HepG2 (cell line): Measurements from ENCODE around the gene SEMA3G. TPM values are rescaled to one million over a fixed set of nuclear protein-coding genes. Genes with fewer than 3 reads are reported as not detected.

Experiments used
- ATF7 ChIP-seq, 2 experiments: fragments of 450-650 bp in 1 of 2; sonication (generic) in 1 of 2; formaldehyde crosslinking in 1 of 2; IDR thresholded peaks; 2 replicates each; pipeline versions ENCODE4 v1.4.0 to v1.6.1; 2016 to 2020; ENCODE audit warnings: antibody characterized with exemption in 1 of 2, mild to moderate bottlenecking in 1 of 2, missing genetic modification reagents in 1 of 2
- BCL6 ChIP-seq: IDR thresholded peaks from 2 replicates; pipeline ENCODE4 v1.6.1; 2016; ENCODE audit warnings: missing genetic modification reagents, missing compliant biosample characterization
- CEBPZ ChIP-seq: IDR thresholded peaks from 2 replicates; pipeline ENCODE4 v1.6.1; 2012; ENCODE audit warnings: low read length, improper control_type of control experiment
- HOXA3 ChIP-seq: sonication (generic); formaldehyde crosslinking; IDR thresholded peaks from 2 replicates; pipeline ENCODE4 v1.5.0; 2020; ENCODE audit warnings: missing genetic modification reagents
- KDM5A ChIP-seq: fragments of 200-600 bp; sonication (generic); IDR thresholded peaks from 2 replicates; pipeline ENCODE4 v1.7.0; 2018; ENCODE audit warnings: antibody characterized with exemption, mild to moderate bottlenecking, low read length, borderline replicate concordance
- MBD4 ChIP-seq: IDR thresholded peaks from 2 replicates; pipeline ENCODE4 v1.6.1; 2012; ENCODE audit warnings: low read length, inconsistent platforms, borderline replicate concordance
- MTA1 ChIP-seq: sonication (generic); formaldehyde crosslinking; IDR thresholded peaks from 2 replicates; pipeline ENCODE4 v1.4.0; 2020; ENCODE audit warnings: missing genetic modification reagents, mild to moderate bottlenecking, borderline replicate concordance
- RXRA ChIP-seq: sonication (generic); formaldehyde crosslinking; IDR thresholded peaks from 2 replicates; pipeline ENCODE4 v1.5.1; 2020; ENCODE audit warnings: missing genetic modification reagents
- ZNF503 ChIP-seq: sonication (generic); formaldehyde crosslinking; IDR thresholded peaks from 2 replicates; pipeline ENCODE4 v1.4.0; 2020; ENCODE audit warnings: missing genetic modification reagents
- polyA plus RNA-seq, 8 experiments: library from polyadenylated mRNA; depleted of rRNA in 3 of 8; stranded (reverse) in 7 of 8; unstranded in 1 of 8; fragments of >200 nt; fragmentation: Illumina TruSeq in 4 of 8; extraction: Trizol in 4 of 8; gene quantifications; 2 replicates each; pipeline versions ENCODE4 v1.2.1 to v1.2.3, GENCODE V29; 2011 to 2016; ENCODE audit warnings: low read depth in 4 of 8, missing spikeins in 1 of 8, mixed read lengths in 1 of 8; ENCODE audit not compliant: insufficient read depth in 1 of 8
- total RNA-seq, 5 experiments: library from RNA; depleted of rRNA; stranded (reverse); fragments of >200 nt; fragmentation: Illumina TruSeq; extraction: Trizol; gene quantifications; 2 replicates each; pipeline ENCODE4 v1.2.3, GENCODE V29; 2016; ENCODE audit warnings: low read depth in 1 of 5
- TF ChIP-seq, protein P1 (sequence below): sonication (generic); formaldehyde crosslinking; IDR thresholded peaks from 2 replicates; pipeline ENCODE4 v1.5.1; 2020; ENCODE audit warnings: mild to moderate bottlenecking, missing genetic modification reagents, moderate library complexity
- TF ChIP-seq, protein P2 (sequence below): fragments of 450-650 bp; IDR thresholded peaks from 2 replicates; pipeline ENCODE4 v1.6.1; 2016
- TF ChIP-seq, protein P3 (sequence below): sonication (generic); formaldehyde crosslinking; IDR thresholded peaks from 2 replicates; pipeline ENCODE4 v1.4.0; 2020; ENCODE audit warnings: missing genetic modification reagents; ENCODE audit errors: not compliant biosample characterization
- TF ChIP-seq, protein P4 (sequence below): sonication (generic); formaldehyde crosslinking; IDR thresholded peaks from 2 replicates; pipeline ENCODE4 v1.4.0; 2020; ENCODE audit warnings: mild to moderate bottlenecking, missing genetic modification reagents

SEMA3G gene
- total and polyA plus RNA-seq, 2 of the 13 experiments (the other 11 are each of a cell fraction or from before 2014, with no cell fraction given), result 6.1 to 8.3 TPM

DNA sequence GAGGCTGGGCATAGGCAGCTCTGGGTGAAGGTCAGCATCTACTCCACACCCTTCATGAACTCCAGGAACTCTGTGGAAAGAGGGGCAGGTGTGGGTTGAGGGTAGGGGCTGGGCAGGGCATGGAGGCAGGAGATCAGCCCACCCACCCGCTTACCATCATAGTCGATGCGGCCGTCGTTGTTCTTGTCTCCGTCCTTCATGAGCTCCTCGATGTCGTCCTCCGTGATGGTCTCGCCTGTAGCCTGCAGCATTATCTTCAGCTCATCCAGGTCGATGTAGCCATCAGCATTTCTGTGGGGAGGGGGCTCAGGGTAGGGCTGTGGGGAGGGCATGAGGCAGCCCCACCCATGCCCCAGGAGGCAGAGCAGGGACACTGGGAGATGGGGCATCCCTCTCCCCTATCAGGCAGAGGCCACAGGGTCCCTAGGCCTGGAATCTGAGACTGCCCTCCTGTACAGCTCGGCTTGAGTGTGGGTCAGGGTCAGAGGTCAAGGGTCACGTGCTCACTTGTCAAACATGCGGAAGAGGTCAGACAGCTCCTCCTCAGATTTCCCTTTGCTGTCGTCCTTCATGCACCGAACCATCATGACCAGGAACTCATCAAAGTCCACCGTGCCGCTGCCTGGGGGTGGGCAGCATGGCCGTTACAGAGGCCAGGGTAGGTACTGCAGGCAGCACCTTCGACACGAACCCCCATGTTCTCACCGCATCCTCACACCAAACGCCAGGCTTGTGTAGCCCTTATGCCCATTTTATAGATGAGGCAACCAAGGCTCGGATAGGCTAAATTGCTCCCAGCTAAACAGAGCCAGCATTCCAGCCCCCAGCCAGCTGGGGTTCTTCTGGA lies 6.6 kb upstream of the SEMA3G start (continued):
- TF ChIP-seq, protein P1, sequence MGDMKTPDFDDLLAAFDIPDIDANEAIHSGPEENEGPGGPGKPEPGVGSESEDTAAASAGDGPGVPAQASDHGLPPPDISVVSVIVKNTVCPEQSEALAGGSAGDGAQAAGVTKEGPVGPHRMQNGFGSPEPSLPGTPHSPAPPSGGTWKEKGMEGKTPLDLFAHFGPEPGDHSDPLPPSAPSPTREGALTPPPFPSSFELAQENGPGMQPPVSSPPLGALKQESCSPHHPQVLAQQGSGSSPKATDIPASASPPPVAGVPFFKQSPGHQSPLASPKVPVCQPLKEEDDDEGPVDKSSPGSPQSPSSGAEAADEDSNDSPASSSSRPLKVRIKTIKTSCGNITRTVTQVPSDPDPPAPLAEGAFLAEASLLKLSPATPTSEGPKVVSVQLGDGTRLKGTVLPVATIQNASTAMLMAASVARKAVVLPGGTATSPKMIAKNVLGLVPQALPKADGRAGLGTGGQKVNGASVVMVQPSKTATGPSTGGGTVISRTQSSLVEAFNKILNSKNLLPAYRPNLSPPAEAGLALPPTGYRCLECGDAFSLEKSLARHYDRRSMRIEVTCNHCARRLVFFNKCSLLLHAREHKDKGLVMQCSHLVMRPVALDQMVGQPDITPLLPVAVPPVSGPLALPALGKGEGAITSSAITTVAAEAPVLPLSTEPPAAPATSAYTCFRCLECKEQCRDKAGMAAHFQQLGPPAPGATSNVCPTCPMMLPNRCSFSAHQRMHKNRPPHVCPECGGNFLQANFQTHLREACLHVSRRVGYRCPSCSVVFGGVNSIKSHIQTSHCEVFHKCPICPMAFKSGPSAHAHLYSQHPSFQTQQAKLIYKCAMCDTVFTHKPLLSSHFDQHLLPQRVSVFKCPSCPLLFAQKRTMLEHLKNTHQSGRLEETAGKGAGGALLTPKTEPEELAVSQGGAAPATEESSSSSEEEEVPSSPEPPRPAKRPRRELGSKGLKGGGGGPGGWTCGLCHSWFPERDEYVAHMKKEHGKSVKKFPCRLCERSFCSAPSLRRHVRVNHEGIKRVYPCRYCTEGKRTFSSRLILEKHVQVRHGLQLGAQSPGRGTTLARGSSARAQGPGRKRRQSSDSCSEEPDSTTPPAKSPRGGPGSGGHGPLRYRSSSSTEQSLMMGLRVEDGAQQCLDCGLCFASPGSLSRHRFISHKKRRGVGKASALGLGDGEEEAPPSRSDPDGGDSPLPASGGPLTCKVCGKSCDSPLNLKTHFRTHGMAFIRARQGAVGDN (CRISPR knock-in tag), result peak; percentile 75
- TF ChIP-seq ZNF503 (CRISPR knock-in tag) (no peak), MTA1 (0 out of 2 replicates have a peak, but pooled peaks have one; percentile 21), ATF7 (IDR thresholded peaks at IDR 0.05) (no peak), ATF7 (CRISPR knock-in tag; IDR thresholded peaks at IDR 0.05) (0 out of 2 replicates have a peak, but pooled peaks have one; percentile 35), CEBPZ (no peak), KDM5A (no peak), BCL6 (peak; percentile 48; the same call in 1 of the 2 replicates), HOXA3 (peak; percentile 40; the same call in 1 of the 2 replicates), RXRA (CRISPR knock-in tag) (peak; percentile 34; the same call in 1 of the 2 replicates), MBD4 (no peak)
- TF ChIP-seq, protein P2, sequence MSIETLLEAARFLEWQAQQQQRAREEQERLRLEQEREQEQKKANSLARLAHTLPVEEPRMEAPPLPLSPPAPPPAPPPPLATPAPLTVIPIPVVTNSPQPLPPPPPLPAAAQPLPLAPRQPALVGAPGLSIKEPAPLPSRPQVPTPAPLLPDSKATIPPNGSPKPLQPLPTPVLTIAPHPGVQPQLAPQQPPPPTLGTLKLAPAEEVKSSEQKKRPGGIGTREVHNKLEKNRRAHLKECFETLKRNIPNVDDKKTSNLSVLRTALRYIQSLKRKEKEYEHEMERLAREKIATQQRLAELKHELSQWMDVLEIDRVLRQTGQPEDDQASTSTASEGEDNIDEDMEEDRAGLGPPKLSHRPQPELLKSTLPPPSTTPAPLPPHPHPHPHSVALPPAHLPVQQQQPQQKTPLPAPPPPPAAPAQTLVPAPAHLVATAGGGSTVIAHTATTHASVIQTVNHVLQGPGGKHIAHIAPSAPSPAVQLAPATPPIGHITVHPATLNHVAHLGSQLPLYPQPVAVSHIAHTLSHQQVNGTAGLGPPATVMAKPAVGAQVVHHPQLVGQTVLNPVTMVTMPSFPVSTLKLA, result peak; percentile 34
- TF ChIP-seq, protein P3, sequence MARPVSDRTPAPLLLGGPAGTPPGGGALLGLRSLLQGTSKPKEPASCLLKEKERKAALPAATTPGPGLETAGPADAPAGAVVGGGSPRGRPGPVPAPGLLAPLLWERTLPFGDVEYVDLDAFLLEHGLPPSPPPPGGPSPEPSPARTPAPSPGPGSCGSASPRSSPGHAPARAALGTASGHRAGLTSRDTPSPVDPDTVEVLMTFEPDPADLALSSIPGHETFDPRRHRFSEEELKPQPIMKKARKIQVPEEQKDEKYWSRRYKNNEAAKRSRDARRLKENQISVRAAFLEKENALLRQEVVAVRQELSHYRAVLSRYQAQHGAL (CRISPR knock-in tag), result no peak
- TF ChIP-seq, protein P4, sequence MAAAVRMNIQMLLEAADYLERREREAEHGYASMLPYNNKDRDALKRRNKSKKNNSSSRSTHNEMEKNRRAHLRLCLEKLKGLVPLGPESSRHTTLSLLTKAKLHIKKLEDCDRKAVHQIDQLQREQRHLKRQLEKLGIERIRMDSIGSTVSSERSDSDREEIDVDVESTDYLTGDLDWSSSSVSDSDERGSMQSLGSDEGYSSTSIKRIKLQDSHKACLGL, result no peak
